Measurements from ENCODE around the gene PABPN1L.

Gene PABPN1L

GRCh38 chr16:88883946-88884345, 17.5 kb upstream of the PABPN1L start:
- no peak for DNase-seq

GRCh38 chr16:88883117-88883895, 16.8 kb upstream of the PABPN1L start:
- no peak for DNase-seq

GRCh38 chr16:88882358-88883030, 16.0 kb upstream of the PABPN1L start:
- no peak for DNase-seq

- DNase-seq, result no peak
Observed at GRCh38 chr16:88881675-88882357, 15.4 kb upstream of the PABPN1L start.

- no peak for DNase-seq
Observed at GRCh38 chr16:88881007-88881615, 14.7 kb upstream of the PABPN1L start.

- DNase-seq, result no peak
Observed at GRCh38 chr16:88880226-88881006, 14.0 kb upstream of the PABPN1L start.

GRCh38 chr16:88879788-88880055, 13.3 kb upstream of the PABPN1L start:
- no peak for DNase-seq

GRCh38 chr16:88878967-88879787, 12.7 kb upstream of the PABPN1L start:
- DNase-seq, result no peak

- DNase-seq, result no peak
Observed at GRCh38 chr16:88878356-88878755, 11.9 kb upstream of the PABPN1L start.

GRCh38 chr16:88877564-88878289, 11.3 kb upstream of the PABPN1L start:
- no peak for DNase-seq

- no peak for DNase-seq
Observed at GRCh38 chr16:88876942-88877526, 10.6 kb upstream of the PABPN1L start.

GRCh38 chr16:88875703-88876234, 9.3 kb upstream of the PABPN1L start:
- no peak for DNase-seq

- DNase-seq, result no peak
Observed at GRCh38 chr16:88874938-88875599, 8.6 kb upstream of the PABPN1L start.

GRCh38 chr16:88872650-88873331, 6.3 kb upstream of the PABPN1L start:
- no peak for DNase-seq

- no peak for DNase-seq
Observed at GRCh38 chr16:88871730-88872416, 5.4 kb upstream of the PABPN1L start.

- DNase-seq, result no peak
Observed at GRCh38 chr16:88871349-88871702, 4.9 kb upstream of the PABPN1L start.

GRCh38 chr16:88870608-88871348, 4.3 kb upstream of the PABPN1L start:
- no peak for DNase-seq

GRCh38 chr16:88869673-88869980, 3.2 kb upstream of the PABPN1L start:
- DNase-seq, result no peak
